Measurements from ENCODE around the gene FANCE. TPM values are rescaled to one million over a fixed set of nuclear protein-coding genes. Genes with fewer than 3 reads are reported as not detected.

Gene FANCE
- total RNA-seq, 1 experiment from 2014 or later: 19.2 TPM

DNA sequence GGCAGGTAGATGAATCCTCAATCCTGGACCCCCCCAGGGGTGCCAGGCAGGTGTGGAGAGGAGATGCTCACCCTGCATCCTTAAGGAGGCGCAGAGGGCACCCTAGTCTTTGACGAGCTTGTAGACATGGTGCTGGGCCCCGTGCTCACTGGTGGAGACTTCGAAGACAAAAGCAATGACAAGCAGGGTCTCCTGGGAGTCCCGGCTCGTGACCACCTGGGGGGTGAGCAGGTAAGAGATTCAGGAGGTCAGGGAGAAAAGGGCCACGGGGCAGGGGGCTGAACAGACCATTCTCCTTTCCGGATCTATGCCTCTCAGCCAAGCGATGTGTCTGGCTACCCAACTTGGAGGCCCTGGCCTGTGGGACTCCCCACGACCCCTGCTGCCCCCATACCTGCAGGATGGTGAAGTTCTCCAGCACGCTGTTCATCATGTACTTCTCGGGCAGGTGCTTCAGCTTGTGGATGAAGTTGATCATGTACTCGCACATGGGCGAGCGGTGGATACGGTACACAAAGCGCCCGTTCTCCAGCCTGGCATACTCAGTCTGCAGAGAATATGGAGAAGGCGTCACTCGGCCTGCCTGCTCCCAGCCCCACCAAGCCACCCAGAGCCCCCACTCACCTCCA, 22.9 kb downstream of the FANCE start:
- TSS peak; percentile 21 for BruUV-seq (replicated peaks)
- no peak for DNase-seq (ENCODE audit: low spot score)
- Histone ChIP-seq H3K4me3 (ENCODE audit: low read depth, low read length, poor library complexity, severe bottlenecking) (no peak overlapping the region), H3K27ac (ENCODE audit: low read depth, low read length, poor library complexity, severe bottlenecking) (no peak overlapping the region), H3K4me1 (ENCODE audit: insufficient read depth, low read length, poor library complexity, severe bottlenecking) (peaks cover 17% of the 10 kb centered on the region), H3K36me3 (ENCODE audit: insufficient read depth, low read length, poor library complexity, severe bottlenecking) (peaks cover 38% of the 10 kb centered on the region), H3K9me3 (ENCODE audit: low read depth, low read length, poor library complexity, severe bottlenecking) (no peaks in the 10 kb centered on the region), H3K27me3 (replicated peaks; ENCODE audit: insufficient read depth, low read depth, low read length, poor library complexity) (no peaks in the 10 kb centered on the region)
- CTCF ChIA-PET: no interaction called here
- POLR2A ChIA-PET (ENCODE audit: low non-redundant PET): no interaction called here
- TF ChIP-seq, protein P1, sequence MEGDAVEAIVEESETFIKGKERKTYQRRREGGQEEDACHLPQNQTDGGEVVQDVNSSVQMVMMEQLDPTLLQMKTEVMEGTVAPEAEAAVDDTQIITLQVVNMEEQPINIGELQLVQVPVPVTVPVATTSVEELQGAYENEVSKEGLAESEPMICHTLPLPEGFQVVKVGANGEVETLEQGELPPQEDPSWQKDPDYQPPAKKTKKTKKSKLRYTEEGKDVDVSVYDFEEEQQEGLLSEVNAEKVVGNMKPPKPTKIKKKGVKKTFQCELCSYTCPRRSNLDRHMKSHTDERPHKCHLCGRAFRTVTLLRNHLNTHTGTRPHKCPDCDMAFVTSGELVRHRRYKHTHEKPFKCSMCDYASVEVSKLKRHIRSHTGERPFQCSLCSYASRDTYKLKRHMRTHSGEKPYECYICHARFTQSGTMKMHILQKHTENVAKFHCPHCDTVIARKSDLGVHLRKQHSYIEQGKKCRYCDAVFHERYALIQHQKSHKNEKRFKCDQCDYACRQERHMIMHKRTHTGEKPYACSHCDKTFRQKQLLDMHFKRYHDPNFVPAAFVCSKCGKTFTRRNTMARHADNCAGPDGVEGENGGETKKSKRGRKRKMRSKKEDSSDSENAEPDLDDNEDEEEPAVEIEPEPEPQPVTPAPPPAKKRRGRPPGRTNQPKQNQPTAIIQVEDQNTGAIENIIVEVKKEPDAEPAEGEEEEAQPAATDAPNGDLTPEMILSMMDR (conservative IDR thresholded peaks at IDR 0.05; ENCODE audit: low read depth, low read length): no peak
- no peak for TF ChIP-seq EZH2 (IDR thresholded peaks at IDR 0.05; ENCODE audit: borderline replicate concordance, low read depth, low read length, poor library complexity, severe bottlenecking)
- intact Hi-C loops (cut with micrococcal nuclease; ENCODE audit: unreplicated experiment): no loop called here

DNA sequence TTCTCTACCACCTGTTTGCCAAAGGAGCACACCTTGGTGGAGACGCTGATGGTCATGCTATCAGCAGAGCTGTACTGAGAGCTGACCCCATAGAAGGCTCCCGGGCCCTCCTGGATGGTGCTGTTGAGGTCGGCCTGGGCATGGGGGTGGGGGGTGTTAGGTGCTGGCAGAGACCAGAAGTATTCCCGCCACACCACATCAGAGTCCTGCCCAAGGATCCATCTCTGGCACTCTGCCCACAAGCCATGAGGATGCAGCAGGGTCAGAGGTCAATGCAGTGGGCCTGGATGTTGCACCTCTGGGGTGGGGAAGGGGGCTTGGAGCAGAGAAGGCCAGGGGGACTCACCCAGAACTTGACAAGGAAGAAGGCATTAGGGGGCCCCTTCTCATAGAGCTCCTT, 23.4 kb downstream of the FANCE start:
- DNase-seq (ENCODE audit: low spot score): no peak
- H3K4me3 ChIP-seq (ENCODE audit: low read depth, low read length, poor library complexity, severe bottlenecking): no peak overlapping the region
- H3K27me3 ChIP-seq (replicated peaks; ENCODE audit: insufficient read depth, low read depth, low read length, poor library complexity): no peaks in the 10 kb centered on the region
- H3K9me3 ChIP-seq (ENCODE audit: low read depth, low read length, poor library complexity, severe bottlenecking): no peaks in the 10 kb centered on the region
- BruUV-seq (replicated peaks): no TSS peak
- H3K36me3 ChIP-seq (ENCODE audit: insufficient read depth, low read length, poor library complexity, severe bottlenecking): peaks cover 33% of the 10 kb centered on the region
- ChIA-PET CTCF (no interaction called here), POLR2A (ENCODE audit: low non-redundant PET) (no interaction called here)
- H3K27ac ChIP-seq (ENCODE audit: low read depth, low read length, poor library complexity, severe bottlenecking): no peak overlapping the region
- TF ChIP-seq, protein P1 (conservative IDR thresholded peaks at IDR 0.05; ENCODE audit: low read depth, low read length): no peak
- TF ChIP-seq EZH2 (IDR thresholded peaks at IDR 0.05; ENCODE audit: borderline replicate concordance, low read depth, low read length, poor library complexity, severe bottlenecking): no peak
- peaks cover 15% of the 10 kb centered on the region for H3K4me1 ChIP-seq (ENCODE audit: insufficient read depth, low read length, poor library complexity, severe bottlenecking)
- intact Hi-C loops (cut with micrococcal nuclease; ENCODE audit: unreplicated experiment): no loop called here

DNA sequence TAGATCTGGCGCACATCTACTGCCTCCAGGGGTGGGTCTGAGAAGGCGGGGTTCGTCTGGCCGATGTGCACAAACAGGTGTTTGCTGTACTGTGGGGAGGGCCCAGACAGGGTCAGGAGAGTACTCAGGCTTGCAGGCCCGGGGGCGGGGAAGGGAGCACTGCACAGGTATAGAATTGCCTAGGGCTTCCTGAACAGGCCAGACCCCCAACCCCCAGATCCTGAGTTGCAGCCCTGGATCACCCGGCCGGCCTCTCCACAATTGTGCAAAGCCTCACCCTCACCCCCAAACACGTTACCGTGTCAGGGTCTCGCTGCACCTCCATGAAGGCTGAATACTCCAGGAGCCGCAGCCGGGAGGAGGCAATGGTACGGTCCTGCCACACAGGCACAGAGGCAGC, 23.9 kb downstream of the FANCE start:
- ChIA-PET POLR2A (ENCODE audit: low non-redundant PET) (no interaction called here), CTCF (interaction anchor here (0.6 kb wide), 1 partner anchor 76 kb away, joined by 4 read pairs; no protein-coding TSS in a partner anchor)
- no TSS peak for BruUV-seq (replicated peaks)
- Histone ChIP-seq H3K4me3 (ENCODE audit: low read depth, low read length, poor library complexity, severe bottlenecking) (no peak overlapping the region), H3K4me1 (ENCODE audit: insufficient read depth, low read length, poor library complexity, severe bottlenecking) (peaks cover 11% of the 10 kb centered on the region), H3K9me3 (ENCODE audit: low read depth, low read length, poor library complexity, severe bottlenecking) (no peaks in the 10 kb centered on the region), H3K27ac (ENCODE audit: low read depth, low read length, poor library complexity, severe bottlenecking) (no peak overlapping the region), H3K27me3 (replicated peaks; ENCODE audit: insufficient read depth, low read depth, low read length, poor library complexity) (no peaks in the 10 kb centered on the region), H3K36me3 (ENCODE audit: insufficient read depth, low read length, poor library complexity, severe bottlenecking) (peaks cover 28% of the 10 kb centered on the region)
- DNase-seq (ENCODE audit: low spot score): no peak
- intact Hi-C loops (cut with micrococcal nuclease; ENCODE audit: unreplicated experiment): no loop called here
- TF ChIP-seq, protein P1 (conservative IDR thresholded peaks at IDR 0.05; ENCODE audit: low read depth, low read length): no peak
- no peak for TF ChIP-seq EZH2 (IDR thresholded peaks at IDR 0.05; ENCODE audit: borderline replicate concordance, low read depth, low read length, poor library complexity, severe bottlenecking)

Measured in A673 (cell line).